Mammary epithelial cell (primary cell): ENCODE results near the gene BLNK.

Experiments used
- CTCF ChIP-seq, 2 donors: IDR thresholded peaks in 1 of 2; conservative IDR thresholded peaks in 1 of 2; 2 replicates each; pipeline ENCODE4 v1.5.1; 2011 to 2012; ENCODE audit warnings: inconsistent platforms in 2 of 2, low read length in 2 of 2, mild to moderate bottlenecking in 2 of 2, control low read depth in 1 of 2, low read depth in 1 of 2; ENCODE audit not compliant: insufficient read depth in 1 of 2; ENCODE audit errors: extremely low read depth in 1 of 2
- EZH2 ChIP-seq: IDR thresholded peaks from 2 replicates; pipeline ENCODE4 v1.6.1; 2012; ENCODE audit warnings: low read length, inconsistent platforms, borderline replicate concordance

- TF ChIP-seq CTCF (conservative IDR thresholded peaks at IDR 0.05 in 1 of 2, IDR thresholded peaks at IDR 0.05 in 1 of 2; ENCODE audit: extremely low read depth in 1 of 2, insufficient read depth in 1 of 2, low read depth in 1 of 2, low read length in 2 of 2), result no peak
- no peak for TF ChIP-seq EZH2
These were observed 1.7 kb downstream of the BLNK start for GRCh38 chr10:96269438-96270300.
